ENCODE measurements around the gene CES2.
A peak's percentile ranks its signal among the peaks of the same experiment; 100 is the strongest.

DNA sequence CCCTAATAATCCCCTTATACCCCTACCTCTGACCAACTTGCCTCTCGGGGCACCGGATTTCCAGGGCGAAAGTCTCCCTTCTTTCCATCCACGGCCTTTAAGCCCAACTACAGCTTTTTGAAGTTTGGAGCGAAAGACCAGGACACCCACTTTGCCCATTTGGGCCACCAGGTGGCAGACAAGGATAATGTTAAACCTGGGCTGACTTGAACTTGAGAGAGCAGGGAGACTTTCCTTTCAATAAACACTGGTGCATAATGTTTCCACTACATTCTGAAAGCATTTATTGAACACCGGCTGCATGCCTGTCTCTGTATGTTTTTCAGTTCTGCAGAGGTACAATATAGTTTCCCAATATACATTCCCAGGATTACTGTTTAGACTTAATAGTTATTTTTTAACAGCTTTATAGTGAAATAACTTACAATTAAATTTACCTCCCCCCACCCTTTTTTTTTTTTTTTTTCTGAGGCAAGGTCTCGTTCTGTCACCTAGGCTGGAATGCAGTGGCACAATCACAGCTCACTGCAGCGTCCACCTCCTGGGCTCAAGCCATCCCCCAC, 18.9 kb downstream of the CES2 start:
- TF ChIP-seq POLR2A (IDR thresholded peaks at IDR 0.05; ENCODE audit: borderline replicate concordance, extremely low read depth, insufficient read depth, insufficient read length) (no peak), SRF (IDR thresholded peaks at IDR 0.05; ENCODE audit: low read depth) (no peak), EZH2 (IDR thresholded peaks at IDR 0.05) (no peak), SIN3A (IDR thresholded peaks at IDR 0.05; ENCODE audit: low read depth) (no peak), SP1 (IDR thresholded peaks at IDR 0.05; ENCODE audit: low read depth) (no peak), TCF7L2 (IDR thresholded peaks at IDR 0.05; ENCODE audit: borderline replicate concordance, extremely low read depth, insufficient read depth, insufficient read length) (no peak), CBX3 (IDR thresholded peaks at IDR 0.05; ENCODE audit: low read depth) (no peak), EZH2phosphoT487 (IDR thresholded peaks at IDR 0.05; ENCODE audit: borderline replicate concordance) (no peak)
- TF ChIP-seq, protein P1, sequence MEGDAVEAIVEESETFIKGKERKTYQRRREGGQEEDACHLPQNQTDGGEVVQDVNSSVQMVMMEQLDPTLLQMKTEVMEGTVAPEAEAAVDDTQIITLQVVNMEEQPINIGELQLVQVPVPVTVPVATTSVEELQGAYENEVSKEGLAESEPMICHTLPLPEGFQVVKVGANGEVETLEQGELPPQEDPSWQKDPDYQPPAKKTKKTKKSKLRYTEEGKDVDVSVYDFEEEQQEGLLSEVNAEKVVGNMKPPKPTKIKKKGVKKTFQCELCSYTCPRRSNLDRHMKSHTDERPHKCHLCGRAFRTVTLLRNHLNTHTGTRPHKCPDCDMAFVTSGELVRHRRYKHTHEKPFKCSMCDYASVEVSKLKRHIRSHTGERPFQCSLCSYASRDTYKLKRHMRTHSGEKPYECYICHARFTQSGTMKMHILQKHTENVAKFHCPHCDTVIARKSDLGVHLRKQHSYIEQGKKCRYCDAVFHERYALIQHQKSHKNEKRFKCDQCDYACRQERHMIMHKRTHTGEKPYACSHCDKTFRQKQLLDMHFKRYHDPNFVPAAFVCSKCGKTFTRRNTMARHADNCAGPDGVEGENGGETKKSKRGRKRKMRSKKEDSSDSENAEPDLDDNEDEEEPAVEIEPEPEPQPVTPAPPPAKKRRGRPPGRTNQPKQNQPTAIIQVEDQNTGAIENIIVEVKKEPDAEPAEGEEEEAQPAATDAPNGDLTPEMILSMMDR (IDR thresholded peaks at IDR 0.05 in 2 of 3, conservative IDR thresholded peaks at IDR 0.05 in 1 of 3; ENCODE audit: borderline replicate concordance in 1 of 3, insufficient read depth in 1 of 3, low read depth in 2 of 3, low read length in 2 of 3): peak; percentile 82 to 93 (median 88)

Data from HCT116 (cell line).